Neutrophil (primary cell): ENCODE measurements around the gene CCT8L2.
A peak's percentile ranks its signal among the peaks of the same experiment; 100 is the strongest.
"Not testable (repeated sequence)": the region's sequence is repeated elsewhere in the genome, so short reads cannot be mapped to it uniquely, and the experiment has no call there.

Experiments
- H3K27ac ChIP-seq: fragments of 200-600 bp; sonication (generic); 2 replicates; pipeline ENCODE4 v1.5.1; 2016; ENCODE audit warnings: mild to moderate bottlenecking, moderate library complexity
- H3K27me3 ChIP-seq: fragments of 200-600 bp; sonication (generic); 2 replicates; pipeline ENCODE4 v1.6.0; 2016; ENCODE audit warnings: mild to moderate bottlenecking
- H3K36me3 ChIP-seq: fragments of 200-600 bp; sonication (generic); 2 replicates; pipeline ENCODE4 v1.5.1; 2017
- H3K4me1 ChIP-seq, 2 experiments: fragments of 200-600 bp in 1 of 2; sonication (generic) in 1 of 2; 1 replicate in 1 of 2; 2 replicates in 1 of 2; pipeline versions ENCODE4 v1.5.1 to v1.6.1; 2013 to 2016; ENCODE audit warnings: low read depth in 1 of 2, low read length in 1 of 2, mild to moderate bottlenecking in 1 of 2, moderate library complexity in 1 of 2; ENCODE audit not compliant: control insufficient read depth in 1 of 2, insufficient read depth in 1 of 2
- H3K4me3 ChIP-seq, 2 experiments: fragments of 200-600 bp in 1 of 2; sonication (generic) in 1 of 2; 1 replicate in 1 of 2; 2 replicates in 1 of 2; pipeline ENCODE4 v1.5.1; 2013 to 2016; ENCODE audit warnings: low read depth in 1 of 2, low read length in 1 of 2, mild to moderate bottlenecking in 1 of 2, moderate library complexity in 1 of 2
- H3K9me3 ChIP-seq: fragments of 200-600 bp; sonication (generic); 2 replicates; pipeline ENCODE4 v1.5.1; 2016
- CTCF ChIP-seq: fragments of 200-600 bp; sonication (generic); IDR thresholded peaks from 2 replicates; pipeline ENCODE4 v1.5.1; 2016; ENCODE audit warnings: antibody characterized with exemption

The CCT8L2 gene

DNA sequence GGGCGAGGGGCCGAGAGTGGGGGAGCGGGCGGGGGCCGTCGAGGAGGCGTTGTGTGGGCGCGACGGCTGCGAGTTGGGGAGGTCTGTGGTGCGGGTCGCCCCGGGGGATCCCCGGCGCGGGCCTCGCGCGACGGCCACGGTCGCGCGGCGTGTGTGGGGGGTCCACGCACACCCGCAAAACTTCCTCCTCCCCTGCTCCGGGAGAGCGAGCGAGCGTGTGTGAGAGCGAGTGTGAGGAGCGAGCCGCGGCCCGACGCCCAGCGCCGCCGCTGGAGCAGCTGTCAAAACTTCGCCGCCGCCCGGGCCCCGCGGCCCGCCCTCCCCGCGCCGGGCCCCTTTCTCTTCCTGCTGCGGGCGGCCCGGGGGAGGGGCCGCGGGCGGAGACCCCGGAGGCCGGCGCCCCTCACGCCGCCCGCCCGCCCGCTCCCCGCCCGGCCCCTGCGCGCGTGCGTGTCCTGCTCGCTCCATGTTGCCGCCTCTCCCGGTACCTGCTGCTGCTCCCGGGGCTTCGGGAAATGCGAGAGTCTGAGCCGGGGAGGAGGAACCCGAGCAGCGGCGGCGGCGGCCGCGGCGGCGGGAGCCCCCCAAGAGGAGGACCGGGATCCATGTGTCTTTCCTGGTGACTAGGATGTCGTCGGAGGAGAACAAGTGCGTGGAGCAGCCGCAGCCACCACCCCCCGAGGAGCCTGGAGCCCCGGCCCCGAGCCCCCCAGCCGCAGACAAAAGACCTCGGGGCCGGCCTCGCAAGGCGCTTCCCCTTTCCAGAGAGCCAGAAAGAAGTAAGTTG is 9.0 kb upstream of the CCT8L2 start:
- Histone ChIP-seq H3K9me3 (no peaks in the 10 kb centered on the region), H3K36me3 (no peaks in the 10 kb centered on the region), H3K27me3 (peaks cover 98% of the 10 kb centered on the region), H3K4me1 (peaks cover 7 to 17% of the 10 kb centered on the region in 2 experiments), H3K4me3 (peak overlapping the region; percentile 61 to 65), H3K27ac (peak overlapping the region; percentile 13)
- TF ChIP-seq CTCF = no peak

DNA sequence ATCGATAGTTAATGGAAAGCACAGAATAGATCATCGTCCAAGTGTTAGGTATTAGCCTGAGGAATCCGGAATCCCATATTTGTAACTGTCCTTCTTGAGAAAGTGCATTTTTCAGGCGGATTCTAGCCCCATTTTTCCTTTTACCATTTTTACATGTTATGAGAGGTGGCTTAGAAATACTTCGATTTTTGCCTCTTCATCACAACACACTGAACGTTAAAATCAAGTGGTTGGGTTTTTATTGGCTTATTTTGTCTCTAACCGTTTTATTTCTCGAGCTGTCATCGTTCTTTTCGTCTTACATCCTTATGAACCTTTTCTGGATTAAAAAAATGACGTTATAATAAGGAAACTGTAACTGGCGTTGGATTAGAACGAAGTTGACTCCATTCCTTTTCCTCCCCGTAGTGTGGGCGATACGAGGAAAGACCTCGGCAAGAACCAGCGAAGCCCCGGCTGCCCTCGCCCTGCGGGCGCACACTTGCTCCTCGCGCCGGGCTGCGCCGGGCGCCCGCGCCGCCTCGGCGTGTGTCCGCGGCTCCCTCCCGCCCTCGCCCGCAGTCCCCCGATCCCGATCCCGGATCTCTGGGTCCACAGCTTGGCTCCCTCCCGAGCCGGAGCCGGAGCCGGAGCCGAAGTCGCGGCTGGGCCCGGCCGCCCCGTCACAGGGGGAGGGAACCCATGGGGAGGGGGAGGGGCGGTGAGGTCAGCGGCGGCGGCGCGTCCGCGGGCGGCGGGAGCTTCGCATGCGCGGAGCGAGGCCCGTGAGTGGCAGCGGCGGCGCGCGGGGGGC is 8.2 kb upstream of the CCT8L2 start:
- H3K4me1 ChIP-seq = peaks cover 7 to 17% of the 10 kb centered on the region in 2 experiments
- H3K4me3 ChIP-seq = peak overlapping the region; percentile 61 to 65
- H3K27ac ChIP-seq, H3K9me3 ChIP-seq, H3K36me3 ChIP-seq: not testable (repeated sequence)
- H3K27me3 ChIP-seq = peaks cover 98% of the 10 kb centered on the region

DNA sequence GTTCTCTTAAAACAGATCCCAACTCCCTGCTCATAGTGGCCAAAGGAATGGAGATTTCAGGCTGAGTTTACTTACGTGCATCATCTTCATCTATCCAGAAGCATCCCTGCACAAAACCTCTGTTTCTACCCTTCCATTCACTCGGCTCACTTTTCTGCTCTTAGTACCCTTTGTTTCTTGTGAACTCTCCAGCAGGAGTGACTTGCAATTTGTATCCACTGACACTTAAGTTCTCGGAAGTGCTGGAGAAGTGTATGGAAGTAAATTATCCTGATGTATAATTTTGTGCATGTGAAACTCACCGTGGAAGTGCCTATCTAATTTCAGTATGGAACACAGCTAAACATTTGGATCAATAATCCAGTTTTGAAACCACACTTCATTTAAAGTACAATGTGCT is 7.0 kb upstream of the CCT8L2 start:
- not testable (repeated sequence) for H3K9me3 ChIP-seq, H3K4me3 ChIP-seq, H3K27ac ChIP-seq, H3K36me3 ChIP-seq
- Histone ChIP-seq H3K27me3 (peaks cover 86% of the 10 kb centered on the region), H3K4me1 (peaks cover 7 to 17% of the 10 kb centered on the region in 2 experiments)

- not testable (repeated sequence) for H3K9me3 ChIP-seq, H3K36me3 ChIP-seq, H3K4me3 ChIP-seq, H3K4me1 ChIP-seq, H3K27ac ChIP-seq
- peaks cover 48% of the 10 kb centered on the region for H3K27me3 ChIP-seq
Measured at GRCh38 chr22:16595251-16595650, 2.6 kb upstream of the CCT8L2 start.

- H3K9me3 ChIP-seq = no peaks in the 10 kb centered on the region
- H3K4me1 ChIP-seq = no peaks in the 10 kb centered on the region
- no peak overlapping the region for H3K4me3 ChIP-seq
- H3K36me3 ChIP-seq = no peaks in the 10 kb centered on the region
- no peak for TF ChIP-seq CTCF
- no peak overlapping the region for H3K27ac ChIP-seq
- peaks cover 36% of the 10 kb centered on the region for H3K27me3 ChIP-seq
Measured at GRCh38 chr22:16594026-16594425, 1.4 kb upstream of the CCT8L2 start.

DNA sequence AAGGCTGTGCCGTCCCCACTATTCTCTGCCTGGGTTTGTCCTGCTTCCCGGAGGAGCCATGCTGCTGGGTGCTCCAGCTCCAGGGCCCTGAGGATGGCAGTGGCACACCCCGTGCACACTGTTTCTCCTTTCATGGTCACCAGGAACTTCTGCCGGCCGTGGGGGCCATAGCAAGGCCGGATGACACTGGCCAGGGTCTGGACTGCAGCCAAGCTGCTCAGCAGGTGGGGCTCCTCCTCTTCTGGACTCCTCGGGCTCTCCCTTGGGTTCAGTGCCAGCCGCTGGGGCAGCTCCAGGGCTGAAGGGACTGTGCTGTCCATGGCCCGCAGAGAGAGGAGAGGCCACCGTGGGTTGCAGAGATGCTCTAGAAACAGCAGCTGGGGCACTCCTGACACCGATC is 379 bp downstream of the CCT8L2 start:
- not testable (repeated sequence) for H3K9me3 ChIP-seq, H3K4me3 ChIP-seq
- H3K27me3 ChIP-seq = peaks cover 18% of the 10 kb centered on the region

GRCh38 chr22:16591136-16591535 is 1.5 kb downstream of the CCT8L2 start:
- H3K36me3 ChIP-seq, H3K4me1 ChIP-seq, H3K27ac ChIP-seq, H3K4me3 ChIP-seq, H3K27me3 ChIP-seq, H3K9me3 ChIP-seq: not testable (repeated sequence)

More for the DNA sequence above, 379 bp downstream of the CCT8L2 start:
- not testable (repeated sequence) for H3K4me1 ChIP-seq, H3K36me3 ChIP-seq, H3K27ac ChIP-seq

DNA sequence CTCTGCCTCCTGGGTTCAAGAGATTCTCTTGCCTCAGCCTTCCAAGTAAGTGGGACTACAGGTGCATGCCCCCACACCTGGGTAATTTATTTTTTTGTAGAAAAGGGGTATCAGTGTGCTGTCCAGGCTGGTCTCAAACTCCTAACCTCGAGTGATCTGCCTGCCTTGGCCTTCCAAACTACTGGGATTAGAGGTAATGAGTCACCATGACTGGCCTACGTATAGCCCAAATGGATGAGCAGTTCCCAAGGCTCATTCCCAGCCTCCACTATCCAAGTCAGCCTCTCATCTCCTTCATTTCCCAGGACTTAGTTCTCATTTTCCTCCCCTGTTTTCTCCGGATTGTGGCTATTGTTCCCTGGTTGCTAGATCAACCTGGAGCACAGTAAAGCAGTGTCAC is 5.6 kb downstream of the CCT8L2 start:
- H3K27ac ChIP-seq = no peak overlapping the region
- H3K27me3 ChIP-seq = peaks cover 5% of the 10 kb centered on the region
- TF ChIP-seq CTCF = no peak
- no peaks in the 10 kb centered on the region for H3K4me1 ChIP-seq
- H3K4me3 ChIP-seq = no peak overlapping the region
- H3K36me3 ChIP-seq = no peaks in the 10 kb centered on the region
- H3K9me3 ChIP-seq = no peaks in the 10 kb centered on the region
